ENCODE data around the gene IZUMO2.
"Not testable (repeated sequence)": the region's sequence is repeated elsewhere in the genome, so short reads cannot be mapped to it uniquely, and the experiment has no call there.

IZUMO2 gene

DNA sequence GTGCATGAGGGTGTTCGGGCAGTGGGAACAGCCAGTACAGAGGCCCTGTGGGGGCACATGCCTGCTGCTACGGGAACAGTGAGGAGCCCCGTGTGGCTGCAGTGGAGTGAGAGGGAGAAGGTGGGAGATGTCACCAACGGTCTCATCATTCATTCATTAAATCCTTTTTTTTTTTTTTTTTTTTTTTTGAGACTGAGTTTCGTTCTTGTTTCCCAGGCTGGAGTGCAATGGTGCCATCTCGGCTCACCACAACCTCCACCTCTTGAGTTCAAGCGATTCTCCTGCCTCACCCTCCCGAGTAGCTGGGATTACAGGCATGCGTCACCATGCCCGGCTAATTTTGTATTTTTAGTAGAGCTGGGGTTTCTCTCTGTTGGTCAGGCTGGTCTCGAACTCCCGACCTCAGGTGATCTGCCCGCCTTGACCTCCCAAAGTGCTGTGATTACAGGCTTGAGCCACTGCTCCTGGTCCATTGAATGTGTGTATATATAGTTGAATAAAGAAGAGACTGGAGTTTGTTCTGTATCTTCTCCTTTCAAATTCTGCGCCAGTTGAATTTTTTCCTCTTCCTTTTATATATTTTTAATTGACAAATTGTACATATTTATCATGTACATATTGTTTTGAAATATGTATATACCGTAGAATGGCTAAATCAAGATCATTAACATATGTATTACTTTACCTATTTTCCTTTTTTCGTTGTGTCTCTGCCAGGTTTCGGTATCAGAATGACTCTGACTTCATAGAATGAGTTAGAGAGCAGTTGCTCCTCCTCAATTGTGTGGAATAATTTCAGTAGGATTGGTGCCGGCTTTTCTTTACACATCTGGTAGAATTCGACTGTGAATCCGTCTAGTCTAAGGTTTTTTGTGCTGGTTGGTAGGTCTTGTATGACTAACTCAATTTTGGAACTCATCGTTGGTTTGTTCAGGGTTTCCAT, 28.0 kb downstream of the IZUMO2 start:
- DNase-seq: not testable (repeated sequence)

DNA sequence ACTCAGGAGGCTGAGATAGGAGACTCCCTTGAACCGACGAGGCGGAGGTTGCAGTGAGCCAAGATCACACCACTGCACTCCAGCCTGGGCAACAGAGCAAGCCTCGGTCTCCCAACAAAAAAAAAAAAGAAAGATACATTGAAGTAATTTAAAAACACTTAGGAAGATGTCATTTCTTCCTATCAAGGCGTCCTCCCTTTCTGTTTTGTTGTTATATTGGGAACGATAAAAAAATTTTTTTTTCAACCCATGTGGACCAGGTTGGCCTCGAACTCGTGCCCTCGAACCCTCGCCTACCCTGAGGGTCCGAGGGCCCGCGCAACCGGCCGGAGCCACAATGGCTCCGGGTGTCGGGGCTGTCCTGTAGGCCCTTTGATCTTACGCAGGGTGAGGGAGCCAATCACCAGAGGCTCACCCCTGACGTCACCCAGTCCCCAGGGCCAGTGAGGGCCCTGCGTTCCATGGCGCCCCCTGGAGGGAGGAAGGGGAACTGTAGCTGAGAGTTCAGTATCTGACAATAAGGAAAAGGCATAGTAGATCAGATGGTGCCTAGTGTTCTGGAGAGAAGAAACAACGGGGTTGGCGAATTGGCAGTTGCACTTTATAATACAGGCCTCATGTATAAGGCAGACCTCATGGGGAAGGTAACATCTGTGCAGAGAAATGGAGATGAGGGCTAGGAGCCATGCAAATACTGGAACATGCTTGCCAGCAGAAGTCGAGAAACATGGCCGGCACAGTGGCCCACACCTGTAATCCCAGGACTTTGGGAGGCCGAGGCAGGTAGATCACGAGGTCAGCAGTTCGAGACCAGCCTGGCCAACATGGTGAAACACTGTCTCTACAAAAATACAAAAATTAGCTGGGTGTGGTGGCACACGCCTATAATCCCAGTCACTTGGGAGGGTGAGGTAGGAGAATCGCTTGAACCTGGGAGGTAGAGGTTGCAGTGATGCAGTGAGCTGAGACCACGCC, 29.3 kb downstream of the IZUMO2 start:
- DNase-seq: not testable (repeated sequence)

DNA sequence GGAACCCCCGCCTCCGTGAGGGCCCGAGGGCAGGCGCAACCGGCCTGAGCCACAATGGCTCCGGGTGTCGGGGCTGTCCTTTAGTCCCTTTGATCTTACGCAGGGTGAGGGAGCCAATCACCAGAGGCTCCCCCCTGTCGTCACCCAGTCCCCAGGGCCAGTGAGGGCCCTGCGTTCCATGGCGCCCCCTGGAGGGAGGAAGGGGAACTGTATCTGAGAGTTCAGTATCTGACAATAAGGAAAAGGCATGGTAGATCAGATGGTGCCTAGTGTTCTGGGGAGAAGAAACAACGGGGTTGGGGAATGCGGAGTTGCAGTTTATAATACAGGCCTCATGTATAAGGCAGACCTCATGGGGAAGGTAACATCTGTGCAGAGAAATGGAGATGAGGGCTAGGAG, 59.1 kb downstream of the IZUMO2 start:
- DNase-seq: not testable (repeated sequence)

- not testable (repeated sequence) for DNase-seq
Observed at GRCh38 chr19:50103405-50103804, 59.7 kb downstream of the IZUMO2 start.
